GM23248 (cell line): ENCODE data around the gene SLC35F3.

Experiments
- EZH2 ChIP-seq: fragments of 200-600 bp; sonication (generic); IDR thresholded peaks from 2 replicates; pipeline ENCODE4 v1.6.1; 2018; ENCODE audit warnings: antibody characterized with exemption, mild to moderate bottlenecking; ENCODE audit not compliant: insufficient read depth, poor library complexity, severe bottlenecking
- EZH2phosphoT487 ChIP-seq: fragments of 200-600 bp; sonication (generic); IDR thresholded peaks from 2 replicates; pipeline ENCODE4 v1.6.1; 2018; ENCODE audit warnings: antibody characterized with exemption, moderate library complexity, mild to moderate bottlenecking, low read depth; ENCODE audit not compliant: insufficient read depth

GRCh38 chr1:234139966-234140365, 235.5 kb downstream of the SLC35F3 start:
- TF ChIP-seq EZH2phosphoT487 = no peak
- TF ChIP-seq EZH2 = no peak
